C1 segment of cervical spinal cord (tissue), 14 donors: ENCODE results near the gene SMIM5.

Source experiments
- DNase-seq, 14 donors: peaks; one replicate each; lab custom pipeline; 2025; lab: John Stamatoyannopoulos, UW

The SMIM5 gene

GRCh38 chr17:75639771-75640555 lies 6.7 kb downstream of the SMIM5 start:
- no peak for DNase-seq

GRCh38 chr17:75640556-75641119 lies 7.4 kb downstream of the SMIM5 start:
- DNase-seq = no peak

- DNase-seq = peak in 4 of 14 donors; percentile 13 to 56 (median 34)
Observed at GRCh38 chr17:75641343-75641742, 8.1 kb downstream of the SMIM5 start.

- no peak for DNase-seq
Observed at GRCh38 chr17:75642182-75642783, 9.0 kb downstream of the SMIM5 start.

GRCh38 chr17:75642784-75643642 lies 9.8 kb downstream of the SMIM5 start:
- peak in 3 of 14 donors; percentile 20 to 39 (median 30) for DNase-seq

- DNase-seq = no peak
Observed at GRCh38 chr17:75643643-75644017, 10.4 kb downstream of the SMIM5 start.

GRCh38 chr17:75645501-75645888 lies 12.3 kb downstream of the SMIM5 start:
- DNase-seq = no peak

GRCh38 chr17:75645889-75646637 lies 12.8 kb downstream of the SMIM5 start:
- peak in 11 of 14 donors; percentile 42 to 90 (median 75) for DNase-seq

- DNase-seq = no peak
Observed at GRCh38 chr17:75646638-75646992, 13.4 kb downstream of the SMIM5 start.

GRCh38 chr17:75647061-75647460 lies 13.8 kb downstream of the SMIM5 start:
- DNase-seq = peak in 5 of 14 donors; percentile 34 to 55 (median 39)

GRCh38 chr17:75647921-75648320 lies 14.7 kb downstream of the SMIM5 start:
- no peak for DNase-seq

GRCh38 chr17:75649687-75650086 lies 16.5 kb downstream of the SMIM5 start:
- no peak for DNase-seq

- DNase-seq = no peak
Observed at GRCh38 chr17:75650874-75651273, 17.6 kb downstream of the SMIM5 start.

- DNase-seq = no peak
Observed at GRCh38 chr17:75652341-75652740, 19.1 kb downstream of the SMIM5 start.

- DNase-seq = peak in 4 of 14 donors; percentile 13 to 48 (median 26)
Observed at GRCh38 chr17:75652934-75653549, 19.8 kb downstream of the SMIM5 start.

GRCh38 chr17:75654176-75654575 lies 20.9 kb downstream of the SMIM5 start:
- DNase-seq = peak in 2 of 14 donors; percentile 11 to 15

- DNase-seq = no peak
Observed at GRCh38 chr17:75658237-75658636, 25.0 kb downstream of the SMIM5 start.

GRCh38 chr17:75661531-75661930 lies 28.3 kb downstream of the SMIM5 start:
- DNase-seq = peak in 8 of 14 donors; percentile 30 to 72 (median 54)

- DNase-seq = no peak
Observed at GRCh38 chr17:75662511-75662910, 29.3 kb downstream of the SMIM5 start.

GRCh38 chr17:75664099-75664549 lies 30.9 kb downstream of the SMIM5 start:
- DNase-seq = no peak

GRCh38 chr17:75665981-75666380 lies 32.7 kb downstream of the SMIM5 start:
- no peak for DNase-seq
